ENCODE measurements around the gene LEFTY2. TPM values are rescaled to one million over a fixed set of nuclear protein-coding genes. Genes with fewer than 3 reads are reported as not detected.

LEFTY2 gene
- total and polyA plus RNA-seq, 9 of the 15 experiments (the other 6 are each of a cell fraction or from before 2014, with no cell fraction given) = 0.04 to 0.14 TPM; not detected in 7

- TF ChIP-seq ZNF699 (CRISPR knock-in tag; IDR thresholded peaks at IDR 0.05; ENCODE audit: insufficient replicate concordance) (no peak), XRCC5 (IDR thresholded peaks at IDR 0.05; ENCODE audit: low read depth, low read length) (no peak), CEBPB (tag; IDR thresholded peaks at IDR 0.05) (peak; percentile 66), ZNF316 (IDR thresholded peaks at IDR 0.05) (peak; percentile 21; the same call in 1 of the 2 replicates), FOXK2 (conservative IDR thresholded peaks at IDR 0.05 in 1 of 2, IDR thresholded peaks at IDR 0.05 in 1 of 2; ENCODE audit: low read depth in 2 of 2) (0 out of 4 replicates have a peak, but pooled peaks of 1 of the 2 experiments have one; percentile 39), DEAF1 (CRISPR knock-in tag; IDR thresholded peaks at IDR 0.05) (0 out of 2 replicates have a peak, but pooled peaks have one; percentile 26), GATAD2B (IDR thresholded peaks at IDR 0.05; ENCODE audit: borderline replicate concordance) (0 out of 2 replicates have a peak, but pooled peaks have one; percentile 48), HCFC1 (IDR thresholded peaks at IDR 0.05; ENCODE audit: low read depth, low read length) (no peak), MIER1 (IDR thresholded peaks at IDR 0.05; ENCODE audit: low read depth) (no peak)
Observed at GRCh38 chr1:225987491-225988316, 46.7 kb upstream of the LEFTY2 start (continued).
